ENCODE results near the gene PAPLN.

The PAPLN gene

GRCh38 chr14:73220634-73221033, 16.7 kb upstream of the PAPLN start:
- peaks cover 20% of the 10 kb centered on the region for H3K36me3 Mint-ChIP-seq
- H3K27ac Mint-ChIP-seq: no peak overlapping the region
- no peaks in the 10 kb centered on the region for H3K27me3 Mint-ChIP-seq
- no peaks in the 10 kb centered on the region for H3K9me3 Mint-ChIP-seq
- H3K4me3 Mint-ChIP-seq: no peak overlapping the region
- H3K4me1 Mint-ChIP-seq: no peaks in the 10 kb centered on the region

DNA sequence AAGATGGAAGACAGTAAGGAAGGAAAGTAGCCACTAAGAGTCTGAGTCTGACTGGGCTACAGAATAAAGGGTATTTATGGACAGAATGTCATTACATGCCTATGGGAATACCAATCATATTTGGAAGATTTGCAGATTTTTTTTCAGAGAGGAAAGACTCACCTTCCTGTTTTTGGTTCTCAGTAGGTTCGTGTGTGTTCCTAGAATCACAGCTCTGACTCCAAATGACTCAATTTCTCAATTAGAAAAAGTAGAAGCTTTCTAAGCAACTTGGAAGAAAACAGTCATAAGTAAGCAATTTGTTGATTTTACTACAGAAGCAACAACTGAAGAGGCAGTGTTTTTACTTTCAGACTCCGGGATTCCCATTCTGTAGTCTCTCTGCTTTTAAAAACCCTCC, 15.4 kb upstream of the PAPLN start:
- peaks cover 20% of the 10 kb centered on the region for H3K36me3 Mint-ChIP-seq
- no peak overlapping the region for H3K27ac Mint-ChIP-seq
- no peaks in the 10 kb centered on the region for H3K27me3 Mint-ChIP-seq
- H3K4me1 Mint-ChIP-seq: no peaks in the 10 kb centered on the region
- no peak overlapping the region for H3K4me3 Mint-ChIP-seq
- no peaks in the 10 kb centered on the region for H3K9me3 Mint-ChIP-seq

- Mint-ChIP-seq H3K27me3 (no peaks in the 10 kb centered on the region), H3K9me3 (no peaks in the 10 kb centered on the region), H3K4me1 (no peaks in the 10 kb centered on the region), H3K4me3 (no peak overlapping the region), H3K27ac (no peak overlapping the region), H3K36me3 (peaks cover 20% of the 10 kb centered on the region)
Measured at GRCh38 chr14:73223049-73223448, 14.3 kb upstream of the PAPLN start.

DNA sequence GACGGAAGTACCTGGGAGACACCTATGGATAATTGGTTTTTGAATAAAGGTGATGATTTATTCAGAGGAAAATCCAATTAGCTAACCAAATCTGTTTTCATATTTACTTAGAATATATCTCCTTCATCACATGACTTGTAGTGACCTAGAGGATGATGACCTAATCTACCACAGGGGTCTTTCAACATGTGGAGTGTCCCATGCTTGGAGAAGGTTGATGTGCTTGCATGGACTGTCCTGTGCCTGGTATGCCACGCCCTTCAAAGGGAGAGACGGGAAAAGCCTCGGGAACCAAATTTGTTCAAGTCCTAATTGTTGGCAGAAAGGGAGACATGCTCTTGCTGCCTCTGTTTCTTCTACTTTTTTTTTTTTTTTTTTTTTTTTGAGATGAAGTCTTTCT, 11.8 kb upstream of the PAPLN start:
- Mint-ChIP-seq H3K4me3 (no peak overlapping the region), H3K9me3 (no peaks in the 10 kb centered on the region), H3K27ac (no peak overlapping the region), H3K36me3 (peaks cover 7% of the 10 kb centered on the region), H3K4me1 (no peaks in the 10 kb centered on the region), H3K27me3 (no peaks in the 10 kb centered on the region)

GRCh38 chr14:73227812-73228781, 9.2 kb upstream of the PAPLN start:
- H3K27ac Mint-ChIP-seq: no peak overlapping the region
- no peaks in the 10 kb centered on the region for H3K9me3 Mint-ChIP-seq
- H3K27me3 Mint-ChIP-seq: no peaks in the 10 kb centered on the region
- no peaks in the 10 kb centered on the region for H3K4me1 Mint-ChIP-seq
- H3K36me3 Mint-ChIP-seq: peaks cover 5% of the 10 kb centered on the region
- no peak overlapping the region for H3K4me3 Mint-ChIP-seq

DNA sequence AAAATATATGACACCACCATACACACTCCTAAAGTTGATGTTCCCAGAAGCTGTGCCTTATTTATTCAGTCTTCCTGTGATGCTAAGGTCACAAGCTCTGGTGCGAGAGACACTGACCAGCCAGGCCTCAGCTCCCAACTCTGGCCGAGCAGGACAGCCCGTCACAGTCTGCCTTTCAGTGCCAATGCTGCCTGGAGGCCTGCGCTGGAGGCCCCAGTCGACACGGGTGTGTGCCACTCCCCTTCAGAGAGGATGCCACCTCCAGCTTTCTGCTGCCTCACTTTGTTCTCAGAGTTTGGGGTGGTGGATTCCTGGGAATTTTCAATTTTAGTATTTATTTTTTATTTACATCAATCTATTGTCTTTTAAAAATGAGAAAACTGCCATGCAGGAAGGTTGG, 7.3 kb upstream of the PAPLN start:
- Mint-ChIP-seq H3K4me1 (no peaks in the 10 kb centered on the region), H3K27ac (no peak overlapping the region), H3K9me3 (no peaks in the 10 kb centered on the region), H3K4me3 (no peak overlapping the region), H3K36me3 (peaks cover 5% of the 10 kb centered on the region), H3K27me3 (peaks cover 9% of the 10 kb centered on the region)

DNA sequence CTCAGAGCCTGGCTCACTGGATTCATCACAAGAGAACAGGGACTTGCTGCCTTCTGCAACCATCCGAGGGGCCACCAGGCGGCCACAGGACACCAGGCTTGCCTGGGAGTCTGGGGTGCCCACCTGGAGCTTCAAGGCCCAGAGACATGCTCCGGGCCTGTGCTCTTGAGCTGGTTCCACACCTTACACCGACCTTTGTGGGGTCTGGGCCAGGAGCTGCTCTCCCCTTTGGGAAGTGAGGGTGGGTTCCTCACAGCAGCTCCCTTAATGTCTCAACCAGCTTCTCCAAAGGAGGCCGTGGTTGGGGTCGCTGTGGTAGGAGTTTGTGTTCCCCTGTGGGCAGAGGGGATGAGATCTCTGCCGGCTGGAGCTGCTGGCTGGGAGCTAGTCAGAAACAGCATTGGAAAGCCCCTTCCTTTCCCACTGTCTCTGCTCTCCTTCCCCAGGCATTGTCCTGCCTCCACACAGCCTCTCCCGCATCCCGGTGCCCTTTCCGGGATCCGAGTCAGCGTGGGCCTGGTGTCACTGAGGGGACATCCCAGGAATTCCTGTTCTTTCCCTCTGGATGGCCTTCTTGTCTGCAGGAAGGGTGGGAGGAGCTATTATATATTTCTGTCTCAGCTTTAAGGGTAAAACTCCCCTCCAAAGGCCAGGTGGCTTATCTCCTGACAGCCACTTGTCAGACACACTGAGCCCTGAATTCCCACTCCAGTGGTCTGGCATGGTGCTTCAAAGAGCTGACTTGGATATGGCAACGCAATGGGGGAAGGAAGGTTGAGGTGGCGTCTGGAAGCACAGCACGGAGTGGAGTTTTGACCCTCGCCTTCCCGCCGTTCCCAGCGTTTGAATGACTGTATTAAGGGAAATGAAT, 5.1 kb upstream of the PAPLN start:
- no peak overlapping the region for H3K4me3 Mint-ChIP-seq
- peaks cover 26% of the 10 kb centered on the region for H3K27me3 Mint-ChIP-seq
- H3K9me3 Mint-ChIP-seq: no peaks in the 10 kb centered on the region
- H3K36me3 Mint-ChIP-seq: no peaks in the 10 kb centered on the region
- no peak overlapping the region for H3K27ac Mint-ChIP-seq
- H3K4me1 Mint-ChIP-seq: peaks cover 8% of the 10 kb centered on the region

DNA sequence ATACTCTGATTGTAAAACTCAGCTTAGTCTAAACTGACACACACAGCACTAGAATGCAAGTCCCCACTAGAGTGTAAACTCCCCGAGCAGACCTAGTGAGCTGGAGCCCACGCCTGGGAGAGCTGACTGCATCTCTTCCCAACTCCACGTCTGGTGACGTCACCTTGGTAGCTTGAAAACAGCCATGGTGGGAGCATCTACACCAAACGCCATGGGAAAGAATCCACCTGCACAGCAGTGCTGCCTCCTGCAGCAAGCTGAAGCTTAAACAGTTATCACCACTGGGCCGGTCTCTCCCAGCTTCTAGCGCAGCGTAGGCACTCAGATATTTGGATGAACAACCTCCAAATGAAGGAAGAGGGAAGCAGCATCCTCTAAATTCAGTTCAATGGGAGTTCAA, 4.3 kb upstream of the PAPLN start:
- no peaks in the 10 kb centered on the region for H3K36me3 Mint-ChIP-seq
- no peak overlapping the region for H3K27ac Mint-ChIP-seq
- no peak overlapping the region for H3K4me3 Mint-ChIP-seq
- no peaks in the 10 kb centered on the region for H3K9me3 Mint-ChIP-seq
- H3K27me3 Mint-ChIP-seq: peaks cover 26% of the 10 kb centered on the region
- H3K4me1 Mint-ChIP-seq: peaks cover 8% of the 10 kb centered on the region

GRCh38 chr14:73233564-73233963, 3.7 kb upstream of the PAPLN start:
- Mint-ChIP-seq H3K4me3 (no peak overlapping the region), H3K4me1 (peaks cover 10% of the 10 kb centered on the region), H3K27me3 (peaks cover 26% of the 10 kb centered on the region), H3K36me3 (no peaks in the 10 kb centered on the region), H3K27ac (no peak overlapping the region), H3K9me3 (no peaks in the 10 kb centered on the region)

DNA sequence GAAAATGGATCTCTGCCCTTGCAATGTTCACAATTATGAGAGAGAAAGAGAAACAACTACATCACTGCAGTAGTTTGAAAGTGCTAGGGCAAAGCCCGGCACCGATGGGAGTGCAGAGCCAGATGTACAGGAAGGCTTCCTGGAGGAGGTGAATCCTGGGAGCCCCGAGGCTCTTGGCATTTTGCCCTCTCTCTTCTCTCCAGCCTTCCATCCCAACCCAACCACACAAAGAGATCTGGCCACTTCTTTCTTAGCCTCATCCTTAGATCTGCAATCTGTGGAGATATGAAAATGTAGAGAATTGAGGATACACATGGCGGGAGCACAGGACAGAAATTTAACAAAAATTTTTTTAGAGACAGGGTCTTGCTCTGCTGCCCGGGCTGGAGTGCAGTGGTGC, 3.3 kb upstream of the PAPLN start:
- H3K4me1 Mint-ChIP-seq: peaks cover 10% of the 10 kb centered on the region
- peaks cover 26% of the 10 kb centered on the region for H3K27me3 Mint-ChIP-seq
- H3K4me3 Mint-ChIP-seq: no peak overlapping the region
- no peak overlapping the region for H3K27ac Mint-ChIP-seq
- H3K36me3 Mint-ChIP-seq: no peaks in the 10 kb centered on the region
- no peaks in the 10 kb centered on the region for H3K9me3 Mint-ChIP-seq

DNA sequence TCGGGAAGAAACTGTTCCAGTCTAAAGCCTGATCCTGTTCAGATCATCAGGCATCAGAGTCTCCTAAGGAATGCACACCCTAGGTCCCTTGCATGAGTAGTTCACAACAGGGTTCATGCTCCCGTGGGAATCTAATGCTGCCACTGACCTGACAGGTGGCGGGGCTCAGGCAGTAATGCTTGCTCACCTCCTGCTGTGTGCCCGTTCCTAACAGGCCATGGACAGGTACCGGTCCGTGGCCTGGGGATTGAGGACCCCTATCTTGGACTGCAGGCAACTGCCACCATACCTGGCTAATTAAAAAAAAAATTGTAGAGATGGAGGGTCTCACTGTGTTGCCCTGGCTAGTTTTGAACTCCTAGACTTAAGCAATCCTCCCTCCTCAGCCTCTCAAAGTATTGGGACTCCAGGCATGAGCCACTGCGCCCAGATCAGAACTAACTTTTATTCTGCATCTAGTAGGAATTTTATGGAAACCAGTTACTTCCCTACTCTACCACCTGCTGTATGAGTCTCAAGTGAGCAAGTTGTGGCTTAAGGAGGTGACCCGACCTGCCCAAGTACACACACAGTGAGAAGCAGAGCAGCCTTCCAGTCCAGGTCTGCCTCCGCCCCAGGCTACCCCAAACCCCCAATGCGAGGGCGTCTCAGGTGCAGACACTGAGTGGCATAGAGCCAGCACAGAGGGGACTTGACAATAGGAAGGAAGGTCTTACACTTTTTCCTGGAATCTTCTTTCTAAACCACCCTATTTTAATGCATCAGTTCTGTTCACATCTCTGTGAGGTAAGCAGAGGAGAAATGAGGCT, 2.5 kb upstream of the PAPLN start:
- Mint-ChIP-seq H3K4me1 (peaks cover 10% of the 10 kb centered on the region), H3K9me3 (no peaks in the 10 kb centered on the region), H3K27ac (no peak overlapping the region), H3K27me3 (peaks cover 28% of the 10 kb centered on the region), H3K4me3 (no peak overlapping the region), H3K36me3 (no peaks in the 10 kb centered on the region)

- Mint-ChIP-seq H3K4me1 (peaks cover 10% of the 10 kb centered on the region), H3K9me3 (no peaks in the 10 kb centered on the region), H3K27ac (no peak overlapping the region), H3K27me3 (peaks cover 30% of the 10 kb centered on the region), H3K4me3 (no peak overlapping the region), H3K36me3 (no peaks in the 10 kb centered on the region)
Measured at GRCh38 chr14:73235531-73236155, 1.7 kb upstream of the PAPLN start.

GRCh38 chr14:73236157-73236556, 1.1 kb upstream of the PAPLN start:
- H3K4me1 Mint-ChIP-seq: peaks cover 10% of the 10 kb centered on the region
- no peak overlapping the region for H3K4me3 Mint-ChIP-seq
- no peaks in the 10 kb centered on the region for H3K36me3 Mint-ChIP-seq
- H3K27me3 Mint-ChIP-seq: peaks cover 32% of the 10 kb centered on the region
- no peaks in the 10 kb centered on the region for H3K9me3 Mint-ChIP-seq
- H3K27ac Mint-ChIP-seq: no peak overlapping the region

- Mint-ChIP-seq H3K27ac (no peak overlapping the region), H3K4me3 (peak overlapping the region; percentile 76), H3K4me1 (peaks cover 10% of the 10 kb centered on the region), H3K36me3 (no peaks in the 10 kb centered on the region), H3K9me3 (no peaks in the 10 kb centered on the region), H3K27me3 (peaks cover 37% of the 10 kb centered on the region)
Measured at GRCh38 chr14:73236752-73237218, 521 bp upstream of the PAPLN start.
